Measurements from ENCODE around the gene TBC1D30.

The TBC1D30 gene

GRCh38 chr12:64916411-64917261 lies 92.2 kb downstream of the TBC1D30 start:
- TF ChIP-seq EZH2phosphoT487 (IDR thresholded peaks at IDR 0.05; ENCODE audit: borderline replicate concordance, low read length) (no peak), CTCF (IDR thresholded peaks at IDR 0.05; ENCODE audit: low read depth, low read length, poor library complexity, severe bottlenecking) (no peak)
- Histone ChIP-seq H3K79me2 (ENCODE audit: control insufficient read depth, low read length) (no peaks in the 10 kb centered on the region), H3K36me3 (ENCODE audit: control insufficient read depth, low read length) (no peaks in the 10 kb centered on the region), H3K4me3 (ENCODE audit: low read length) (no peak overlapping the region), H3K27me3 (ENCODE audit: control insufficient read depth, low read length) (peaks cover 11% of the 10 kb centered on the region; the same call in 1 of the 2 replicates), H3K9me3 (ENCODE audit: control insufficient read depth, insufficient read depth, low read length) (no peaks in the 10 kb centered on the region), H3F3A (ENCODE audit: control insufficient read depth, insufficient read depth) (no peaks in the 10 kb centered on the region), H3K27ac (ENCODE audit: low read depth, low read length) (no peak overlapping the region), H4K20me1 (ENCODE audit: control insufficient read depth, insufficient read depth, low read depth, low read length) (no peaks in the 10 kb centered on the region), H3K4me2 (ENCODE audit: low read length) (no peak overlapping the region), H3K4me1 (ENCODE audit: control insufficient read depth, low read length) (no peaks in the 10 kb centered on the region), H3K9me2 (replicated peaks; ENCODE audit: control insufficient read depth, low read length) (no peaks in the 10 kb centered on the region)

- Histone ChIP-seq H4K20me1 (ENCODE audit: control insufficient read depth, insufficient read depth, low read depth, low read length) (no peaks in the 10 kb centered on the region), H3K4me2 (ENCODE audit: low read length) (no peak overlapping the region), H3F3A (ENCODE audit: control insufficient read depth, insufficient read depth) (no peaks in the 10 kb centered on the region), H3K27me3 (ENCODE audit: control insufficient read depth, low read length) (peaks cover 6% of the 10 kb centered on the region; the same call in 1 of the 2 replicates), H3K9me2 (replicated peaks; ENCODE audit: control insufficient read depth, low read length) (no peaks in the 10 kb centered on the region), H3K27ac (ENCODE audit: low read depth, low read length) (no peak overlapping the region), H3K36me3 (ENCODE audit: control insufficient read depth, low read length) (no peaks in the 10 kb centered on the region), H3K79me2 (ENCODE audit: control insufficient read depth, low read length) (no peaks in the 10 kb centered on the region), H3K9me3 (ENCODE audit: control insufficient read depth, insufficient read depth, low read length) (no peaks in the 10 kb centered on the region), H3K4me1 (ENCODE audit: control insufficient read depth, low read length) (no peaks in the 10 kb centered on the region), H3K4me3 (ENCODE audit: low read length) (no peak overlapping the region)
- TF ChIP-seq EZH2phosphoT487 (IDR thresholded peaks at IDR 0.05; ENCODE audit: borderline replicate concordance, low read length) (no peak), CTCF (IDR thresholded peaks at IDR 0.05; ENCODE audit: low read depth, low read length, poor library complexity, severe bottlenecking) (no peak)
Measured at GRCh38 chr12:64918344-64918743, 93.9 kb downstream of the TBC1D30 start.

GRCh38 chr12:64918801-64919200 lies 94.4 kb downstream of the TBC1D30 start:
- H3K4me3 ChIP-seq (ENCODE audit: low read length) = no peak overlapping the region
- H3K9me3 ChIP-seq (ENCODE audit: control insufficient read depth, insufficient read depth, low read length) = no peaks in the 10 kb centered on the region
- H3K27me3 ChIP-seq (ENCODE audit: control insufficient read depth, low read length) = peaks cover 1% of the 10 kb centered on the region; the same call in 1 of the 2 replicates
- H3K4me2 ChIP-seq (ENCODE audit: low read length) = no peak overlapping the region
- no peaks in the 10 kb centered on the region for H3F3A ChIP-seq (ENCODE audit: control insufficient read depth, insufficient read depth)
- H4K20me1 ChIP-seq (ENCODE audit: control insufficient read depth, insufficient read depth, low read depth, low read length) = no peaks in the 10 kb centered on the region
- no peak overlapping the region for H3K27ac ChIP-seq (ENCODE audit: low read depth, low read length)
- H3K36me3 ChIP-seq (ENCODE audit: control insufficient read depth, low read length) = no peaks in the 10 kb centered on the region
- TF ChIP-seq CTCF (IDR thresholded peaks at IDR 0.05; ENCODE audit: low read depth, low read length, poor library complexity, severe bottlenecking) = no peak
- no peak for TF ChIP-seq EZH2phosphoT487 (IDR thresholded peaks at IDR 0.05; ENCODE audit: borderline replicate concordance, low read length)
- H3K79me2 ChIP-seq (ENCODE audit: control insufficient read depth, low read length) = no peaks in the 10 kb centered on the region
- H3K4me1 ChIP-seq (ENCODE audit: control insufficient read depth, low read length) = no peaks in the 10 kb centered on the region
- no peaks in the 10 kb centered on the region for H3K9me2 ChIP-seq (replicated peaks; ENCODE audit: control insufficient read depth, low read length)

All from DOHH2 (cell line).